GM12873 (cell line): ENCODE data around the gene SGPL1.

ENCODE experiments used
- CTCF ChIP-seq: IDR thresholded peaks from 2 replicates; pipeline ENCODE4 v1.5.1; 2012; ENCODE audit warnings: low read depth, mild to moderate bottlenecking, moderate library complexity, low read length, control low read depth; ENCODE audit not compliant: insufficient read depth; ENCODE audit errors: missing control alignments

The SGPL1 gene

GRCh38 chr10:70773965-70774809 is 41.6 kb upstream of the SGPL1 start:
- TF ChIP-seq CTCF, result no peak

GRCh38 chr10:70774810-70775678 is 40.7 kb upstream of the SGPL1 start:
- TF ChIP-seq CTCF, result no peak

- TF ChIP-seq CTCF, result no peak
Measured at GRCh38 chr10:70775679-70776454, 39.9 kb upstream of the SGPL1 start.

GRCh38 chr10:70776455-70777005 is 39.2 kb upstream of the SGPL1 start:
- TF ChIP-seq CTCF, result no peak

- TF ChIP-seq CTCF, result no peak
Measured at GRCh38 chr10:70777063-70777875, 38.5 kb upstream of the SGPL1 start.

- TF ChIP-seq CTCF, result no peak
Measured at GRCh38 chr10:70778267-70778924, 37.4 kb upstream of the SGPL1 start.
